Spinal cord (tissue), 10 donors: ENCODE data around the gene TMOD2. TPM values are rescaled to one million over a fixed set of nuclear protein-coding genes. Genes with fewer than 3 reads are reported as not detected.
A peak's percentile ranks its signal among the peaks of the same experiment; 100 is the strongest.

ENCODE experiments used
- DNase-seq, 6 donors: peaks; one replicate each; pipeline versions ENCODE4 v3.0.0 to v3.0.0-alpha.2; 2013 to 2015; ENCODE audit warnings: low spot score in 6 of 6, low read depth in 4 of 6
- H3K27ac ChIP-seq: one replicate; pipeline ENCODE4 v1.5.1; 2013; ENCODE audit warnings: low read depth, low read length, control low read depth
- H3K27me3 ChIP-seq: one replicate; pipeline ENCODE4 v1.6.1; 2013; ENCODE audit warnings: low read length; ENCODE audit not compliant: control insufficient read depth, insufficient read depth
- H3K36me3 ChIP-seq: one replicate; pipeline ENCODE4 v1.6.1; 2013; ENCODE audit warnings: low read length; ENCODE audit not compliant: control insufficient read depth, insufficient read depth
- H3K4me1 ChIP-seq: one replicate; pipeline ENCODE4 v1.6.1; 2013; ENCODE audit warnings: low read length; ENCODE audit not compliant: control insufficient read depth, insufficient read depth
- H3K4me3 ChIP-seq: one replicate; pipeline ENCODE4 v1.5.1; 2013; ENCODE audit warnings: low read depth, low read length, control low read depth
- H3K9me3 ChIP-seq: one replicate; pipeline ENCODE4 v1.6.1; 2013; ENCODE audit warnings: low read length; ENCODE audit not compliant: control insufficient read depth, insufficient read depth
- WGBS: methylation state at CpG from one replicate; pipeline ENCODE4 v1.1.5; 2013; ENCODE audit warnings: missing lambda C conversion rate; ENCODE audit not compliant: insufficient coverage; 5-methylcytosine and 5-hydroxymethylcytosine counted together
- polyA plus RNA-seq, 2 donors: library from polyadenylated mRNA; unstranded; fragments of 120-200 nt; gene quantifications; one replicate each; pipeline ENCODE4 v1.2.1, GENCODE V29; 2013; ENCODE audit not compliant: insufficient read length in 2 of 2
- total RNA-seq, 2 donors: library from RNA; depleted of rRNA in 1 of 2; stranded (reverse); fragments of 120-200 nt in 1 of 2; fragments of >200 nt in 1 of 2; gene quantifications; one replicate each; pipeline versions ENCODE4 v1.2.3 to v1.2.4, GENCODE V29; 2013 to 2014
- donor health status: healthy.

The TMOD2 gene
- total and polyA plus RNA-seq, 4 donors, result 57.1 to 220 (median 137) TPM

DNA sequence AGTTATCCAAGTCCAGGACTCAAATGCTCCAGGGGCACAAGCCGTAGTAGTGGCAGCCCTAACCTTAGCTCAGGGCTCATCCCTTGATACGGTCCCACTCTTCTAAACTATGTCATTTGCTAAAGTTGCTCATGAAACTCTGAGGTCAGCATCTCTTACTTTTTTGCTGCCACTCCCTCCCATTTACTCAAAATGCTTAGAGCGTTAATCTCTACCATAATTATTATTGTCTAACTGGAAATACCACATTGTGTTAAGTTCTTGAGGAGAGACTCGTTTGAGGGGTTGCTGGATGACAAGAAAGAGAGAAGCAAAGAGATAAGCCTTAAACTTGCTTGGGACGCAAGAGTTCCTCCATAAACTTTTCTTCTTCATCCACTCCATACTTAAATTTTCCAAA lies 51.2 kb downstream of the TMOD2 start:
- WGBS, result 92% methylated on average over 2 of the region's 5 CpGs
- peaks cover 7% of the 10 kb centered on the region for H3K4me1 ChIP-seq
- DNase-seq, result no peak
- no peak overlapping the region for H3K27ac ChIP-seq
- H3K4me3 ChIP-seq, result no peak overlapping the region
- no peaks in the 10 kb centered on the region for H3K27me3 ChIP-seq
- peaks cover 42% of the 10 kb centered on the region for H3K36me3 ChIP-seq
- H3K9me3 ChIP-seq, result no peaks in the 10 kb centered on the region

DNA sequence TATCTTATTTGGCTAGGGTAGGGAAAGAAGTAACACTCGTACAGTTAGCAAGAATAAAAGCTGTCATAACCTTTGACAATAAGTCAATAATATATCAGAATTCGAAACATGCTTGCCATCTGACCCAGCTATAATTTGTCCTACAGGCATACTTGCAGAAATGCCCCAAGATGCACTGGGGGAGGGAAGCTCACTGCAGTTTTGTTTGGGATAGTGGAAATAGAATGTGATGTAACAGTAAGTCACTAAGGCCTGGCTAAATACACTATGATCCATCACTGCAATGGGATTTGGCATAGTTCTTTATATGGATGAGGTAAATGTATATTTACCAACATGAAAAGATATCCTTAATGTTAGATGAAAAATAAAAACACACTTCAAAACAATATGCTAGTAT lies 52.6 kb downstream of the TMOD2 start:
- H3K36me3 ChIP-seq, result peaks cover 38% of the 10 kb centered on the region
- no peak overlapping the region for H3K27ac ChIP-seq
- H3K27me3 ChIP-seq, result no peaks in the 10 kb centered on the region
- peaks cover 3% of the 10 kb centered on the region for H3K4me1 ChIP-seq
- WGBS, result no CpG with 5 or more reads among the region's 2 CpGs
- no peak overlapping the region for H3K4me3 ChIP-seq
- no peak for DNase-seq
- no peaks in the 10 kb centered on the region for H3K9me3 ChIP-seq

DNA sequence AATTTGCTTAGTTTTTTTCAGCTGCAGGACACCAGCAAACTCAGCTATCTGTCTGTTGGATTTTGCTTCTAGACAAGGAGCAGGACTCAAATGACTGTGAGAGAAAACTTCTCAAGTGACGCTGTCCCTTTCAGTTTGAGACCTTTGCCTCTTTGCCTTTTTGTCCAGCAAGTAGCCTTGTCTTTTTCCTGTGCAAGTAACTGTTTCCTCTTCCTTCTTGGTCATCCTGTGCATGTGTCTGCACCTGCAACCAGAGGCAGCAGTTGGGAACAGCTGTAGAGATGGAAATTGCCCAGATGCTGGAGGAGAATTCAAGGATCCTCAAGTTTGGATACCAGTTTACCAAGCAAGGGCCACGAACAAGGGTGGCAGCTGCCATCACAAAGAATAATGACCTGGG lies 54.7 kb downstream of the TMOD2 start:
- DNase-seq, result no peak

DNA sequence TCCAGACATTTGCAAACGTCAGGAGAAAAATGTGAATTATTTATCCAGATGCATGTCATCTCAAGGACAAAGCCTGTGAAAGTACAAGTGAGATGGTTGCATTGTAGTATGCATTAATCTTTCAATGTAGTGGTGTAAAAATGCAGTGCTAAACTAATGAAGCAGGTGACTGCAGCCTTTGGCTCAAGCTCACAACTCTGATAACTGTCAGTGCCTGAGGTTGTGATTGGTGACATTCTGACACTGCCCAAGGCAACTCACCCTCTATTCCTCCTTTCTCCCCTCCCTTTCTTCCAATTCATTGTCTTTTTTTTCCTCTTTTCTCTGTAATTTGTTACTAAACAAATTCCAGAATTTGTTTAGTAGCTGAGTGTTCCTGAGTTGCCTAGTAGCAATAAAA lies 58.1 kb downstream of the TMOD2 start:
- DNase-seq, result no peak
- Histone ChIP-seq H3K27me3 (no peaks in the 10 kb centered on the region), H3K27ac (no peak overlapping the region), H3K4me1 (no peaks in the 10 kb centered on the region), H3K36me3 (peaks cover 21% of the 10 kb centered on the region), H3K9me3 (no peaks in the 10 kb centered on the region), H3K4me3 (no peak overlapping the region)
- WGBS, result no CpG with 5 or more reads among the region's 1 CpG

More for the DNA sequence above, 54.7 kb downstream of the TMOD2 start:
- Histone ChIP-seq H3K4me1 (no peaks in the 10 kb centered on the region), H3K9me3 (no peaks in the 10 kb centered on the region), H3K4me3 (no peak overlapping the region), H3K27ac (no peak overlapping the region), H3K27me3 (no peaks in the 10 kb centered on the region), H3K36me3 (peaks cover 30% of the 10 kb centered on the region)
- 100% methylated on average over 1 of the region's 2 CpGs for WGBS

DNA sequence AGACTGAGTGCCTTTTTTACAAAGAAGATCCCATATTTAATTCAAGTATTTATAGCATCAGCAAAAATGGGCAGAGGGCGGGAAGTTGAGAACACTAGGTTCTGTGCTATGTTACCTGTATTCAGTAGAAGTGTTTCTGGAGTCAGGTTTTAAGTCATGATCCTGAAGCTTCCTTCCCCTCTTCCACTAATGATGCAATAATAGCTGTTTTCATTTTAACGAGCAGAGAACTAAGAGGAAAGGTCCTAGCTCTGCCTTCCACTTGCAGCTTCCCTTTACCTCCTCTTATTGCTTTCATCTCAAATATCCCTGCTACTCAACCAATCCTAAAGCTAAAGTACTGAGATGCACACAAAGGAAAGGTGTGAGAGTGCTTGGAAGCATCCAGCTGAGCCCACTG lies 61.2 kb downstream of the TMOD2 start:
- no peak overlapping the region for H3K27ac ChIP-seq
- H3K9me3 ChIP-seq, result no peaks in the 10 kb centered on the region
- peaks cover 8% of the 10 kb centered on the region for H3K36me3 ChIP-seq
- no peaks in the 10 kb centered on the region for H3K4me1 ChIP-seq
- WGBS, result no CpG with 5 or more reads among the region's 2 CpGs
- H3K4me3 ChIP-seq, result no peak overlapping the region
- H3K27me3 ChIP-seq, result no peaks in the 10 kb centered on the region
- DNase-seq, result no peak

DNA sequence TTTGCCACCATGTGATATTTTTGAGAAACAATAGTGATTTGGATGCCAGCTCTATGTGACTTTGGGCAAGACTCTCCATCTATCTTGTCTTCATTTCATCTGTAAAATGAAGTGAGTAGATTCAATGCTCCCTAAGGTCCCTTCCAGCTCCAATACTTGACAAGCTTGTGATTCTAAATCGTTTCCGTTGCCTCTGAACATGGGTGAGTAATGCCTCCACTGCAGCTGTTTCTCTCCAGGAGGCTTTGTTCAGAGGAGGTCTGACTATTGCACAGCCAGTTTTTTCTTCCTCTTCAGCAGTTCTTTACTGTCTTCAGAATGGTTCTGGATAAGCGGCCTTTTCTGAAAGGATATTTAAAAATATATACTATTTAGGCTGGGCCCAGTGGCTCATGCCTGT lies 63.2 kb downstream of the TMOD2 start:
- 47% methylated on average over 2 of the region's 3 CpGs for WGBS
- Histone ChIP-seq H3K4me3 (no peak overlapping the region), H3K36me3 (peaks cover 10% of the 10 kb centered on the region), H3K27ac (no peak overlapping the region), H3K4me1 (no peaks in the 10 kb centered on the region), H3K9me3 (no peaks in the 10 kb centered on the region), H3K27me3 (no peaks in the 10 kb centered on the region)
- DNase-seq, result peak in 1 of 6 donors; percentile 57

DNA sequence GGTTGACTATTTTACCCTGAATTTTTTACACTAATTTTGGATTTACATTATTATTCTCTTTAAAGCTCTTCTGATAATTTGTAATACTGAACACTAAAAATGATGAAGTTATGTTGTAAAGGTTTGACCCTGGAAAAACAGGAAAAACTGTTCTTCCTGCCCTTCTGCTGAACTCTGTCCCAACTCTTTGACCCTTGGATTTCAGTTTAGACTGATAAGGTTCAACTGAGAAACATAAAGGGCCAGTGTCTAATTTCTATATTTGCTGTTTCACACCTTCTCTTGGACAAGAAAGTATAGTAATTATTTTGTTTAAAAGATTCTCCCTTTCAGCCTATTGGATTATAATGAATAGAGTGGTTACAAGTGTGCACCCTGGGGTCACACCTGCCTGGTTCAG lies 65.2 kb downstream of the TMOD2 start:
- Histone ChIP-seq H3K4me1 (no peaks in the 10 kb centered on the region), H3K9me3 (peaks cover 3% of the 10 kb centered on the region), H3K36me3 (peaks cover 10% of the 10 kb centered on the region), H3K4me3 (no peak overlapping the region), H3K27ac (no peak overlapping the region), H3K27me3 (no peaks in the 10 kb centered on the region)
- DNase-seq, result no peak

DNA sequence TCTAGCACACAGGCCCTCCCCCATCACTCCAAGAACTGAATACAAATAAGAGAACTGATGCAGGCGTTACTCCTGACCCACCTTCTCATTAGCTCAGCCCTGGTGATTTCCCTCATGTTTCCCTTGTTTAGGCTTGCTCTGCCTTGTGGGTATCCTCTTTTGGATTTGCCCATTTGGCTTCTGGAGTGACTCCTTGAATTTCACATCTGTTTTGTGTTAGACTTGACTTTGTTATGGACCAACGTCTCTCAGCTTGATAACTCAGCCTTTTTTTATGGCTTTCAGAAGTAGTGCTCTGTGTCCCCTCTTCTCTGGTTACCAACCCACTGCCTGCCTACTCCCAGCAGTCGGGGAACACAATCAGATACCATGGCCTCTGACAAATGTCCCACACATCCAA lies 66.8 kb downstream of the TMOD2 start:
- no peaks in the 10 kb centered on the region for H3K27me3 ChIP-seq
- no peak overlapping the region for H3K4me3 ChIP-seq
- 73% methylated on average over 2 of the region's 3 CpGs for WGBS
- H3K27ac ChIP-seq, result no peak overlapping the region
- H3K36me3 ChIP-seq, result peaks cover 10% of the 10 kb centered on the region
- H3K9me3 ChIP-seq, result peaks cover 5% of the 10 kb centered on the region
- no peaks in the 10 kb centered on the region for H3K4me1 ChIP-seq
- DNase-seq, result no peak

DNA sequence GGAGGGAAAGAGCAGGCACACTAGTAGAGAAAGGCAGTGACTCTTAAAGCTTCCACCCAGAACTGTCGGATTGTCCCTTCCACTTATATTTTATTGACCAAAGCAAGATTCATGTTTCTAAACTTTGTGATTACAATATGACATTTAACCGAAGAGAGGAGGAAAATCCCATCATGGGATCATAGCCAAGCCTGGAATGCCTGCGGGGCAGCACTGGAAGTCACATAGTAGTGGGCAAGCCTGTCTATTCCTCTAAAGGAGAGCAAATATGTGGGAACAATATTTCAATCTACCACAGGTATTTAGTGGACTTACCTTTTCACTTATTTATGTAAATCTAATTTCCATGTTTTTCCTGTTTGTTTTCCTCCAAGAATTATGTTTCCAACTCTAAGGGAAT lies 74.3 kb downstream of the TMOD2 start:
- H3K36me3 ChIP-seq, result no peaks in the 10 kb centered on the region
- H3K27me3 ChIP-seq, result no peaks in the 10 kb centered on the region
- H3K4me3 ChIP-seq, result no peak overlapping the region
- H3K27ac ChIP-seq, result no peak overlapping the region
- no peak for DNase-seq
- WGBS, result 83% methylated on average over 1 of the region's 3 CpGs
- no peaks in the 10 kb centered on the region for H3K4me1 ChIP-seq
- H3K9me3 ChIP-seq, result peaks cover 3% of the 10 kb centered on the region

DNA sequence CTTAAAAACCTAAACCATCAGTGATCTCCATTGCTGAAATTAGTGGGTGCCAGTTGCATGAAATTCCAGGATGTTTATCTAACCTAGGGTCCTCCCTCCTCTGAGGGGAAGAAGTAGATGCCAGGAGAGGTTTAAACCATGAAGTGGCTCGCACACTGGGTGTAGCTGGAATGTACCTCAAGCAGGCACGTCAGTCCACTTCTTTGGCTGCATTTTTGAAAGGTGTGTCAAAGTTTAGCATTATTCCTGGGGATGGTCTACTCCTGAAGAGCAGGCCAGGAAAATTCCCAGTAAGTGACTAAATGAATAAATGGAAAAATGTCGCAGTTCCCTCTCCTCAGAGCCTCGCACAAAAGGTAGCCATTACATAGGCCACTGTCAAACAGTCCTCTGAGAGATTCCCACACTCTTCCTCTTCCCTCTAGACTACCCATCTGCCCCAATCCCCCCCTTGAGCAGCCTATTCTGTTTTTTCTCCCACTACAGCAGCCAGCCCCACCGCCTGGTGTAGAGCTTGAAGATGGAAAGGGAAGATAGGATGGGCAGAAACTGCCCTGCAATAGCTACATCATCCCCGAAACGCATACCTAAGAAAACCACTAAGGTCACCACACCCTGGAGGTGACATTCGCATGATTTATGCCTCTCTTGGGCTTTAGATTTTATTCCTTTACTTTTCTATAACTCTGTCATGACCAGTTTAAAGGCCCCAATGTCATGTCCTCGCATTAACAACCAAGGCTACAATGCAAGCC lies 77.4 kb downstream of the TMOD2 start:
- DNase-seq, result no peak
- H3K4me3 ChIP-seq, result peak overlapping the region; percentile 84
- H3K27me3 ChIP-seq, result no peaks in the 10 kb centered on the region
- H3K4me1 ChIP-seq, result no peaks in the 10 kb centered on the region
- H3K36me3 ChIP-seq, result no peaks in the 10 kb centered on the region
- 91% methylated on average over 7 of the region's 9 CpGs for WGBS
- H3K9me3 ChIP-seq, result no peaks in the 10 kb centered on the region
- H3K27ac ChIP-seq, result no peak overlapping the region
